Gastroesophageal sphincter (tissue), 3 donors: ENCODE data around the gene ZDHHC11.
"Not testable (repeated sequence)": the region's sequence is repeated elsewhere in the genome, so short reads cannot be mapped to it uniquely, and the experiment has no call there.

ENCODE experiments used
- POLR2A ChIP-seq, 2 donors: fragments of 450-650 bp; IDR thresholded peaks; one replicate each; pipeline ENCODE4 v1.6.1; 2017; ENCODE audit warnings: antibody characterized with exemption in 2 of 2, mild to moderate bottlenecking in 2 of 2, moderate library complexity in 1 of 2
- TF ChIP-seq, protein P1 (sequence below), 4 experiments: fragments of 200-600 bp in 2 of 4; fragments of 450-650 bp in 2 of 4; sonication (generic) in 1 of 4; IDR thresholded peaks; one replicate each; pipeline ENCODE4 v1.5.1; 2017 to 2019; ENCODE audit warnings: antibody characterized with exemption in 4 of 4, mild to moderate bottlenecking in 2 of 4, moderate library complexity in 2 of 4

- TF ChIP-seq, protein P1, sequence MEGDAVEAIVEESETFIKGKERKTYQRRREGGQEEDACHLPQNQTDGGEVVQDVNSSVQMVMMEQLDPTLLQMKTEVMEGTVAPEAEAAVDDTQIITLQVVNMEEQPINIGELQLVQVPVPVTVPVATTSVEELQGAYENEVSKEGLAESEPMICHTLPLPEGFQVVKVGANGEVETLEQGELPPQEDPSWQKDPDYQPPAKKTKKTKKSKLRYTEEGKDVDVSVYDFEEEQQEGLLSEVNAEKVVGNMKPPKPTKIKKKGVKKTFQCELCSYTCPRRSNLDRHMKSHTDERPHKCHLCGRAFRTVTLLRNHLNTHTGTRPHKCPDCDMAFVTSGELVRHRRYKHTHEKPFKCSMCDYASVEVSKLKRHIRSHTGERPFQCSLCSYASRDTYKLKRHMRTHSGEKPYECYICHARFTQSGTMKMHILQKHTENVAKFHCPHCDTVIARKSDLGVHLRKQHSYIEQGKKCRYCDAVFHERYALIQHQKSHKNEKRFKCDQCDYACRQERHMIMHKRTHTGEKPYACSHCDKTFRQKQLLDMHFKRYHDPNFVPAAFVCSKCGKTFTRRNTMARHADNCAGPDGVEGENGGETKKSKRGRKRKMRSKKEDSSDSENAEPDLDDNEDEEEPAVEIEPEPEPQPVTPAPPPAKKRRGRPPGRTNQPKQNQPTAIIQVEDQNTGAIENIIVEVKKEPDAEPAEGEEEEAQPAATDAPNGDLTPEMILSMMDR (IDR thresholded peaks at IDR 0.05), result peak in 1 of 4 experiments; percentile 8
- not testable (repeated sequence) for TF ChIP-seq POLR2A (IDR thresholded peaks at IDR 0.05)
These were observed 67.6 kb downstream of the ZDHHC11 start for GRCh38 chr5:783049-783802.
